Heart right ventricle (tissue), 16 donors: ENCODE measurements around the gene APPBP2. TPM values are rescaled to one million over a fixed set of nuclear protein-coding genes. Genes with fewer than 3 reads are reported as not detected.

Source experiments
- ATAC-seq, 8 donors: fragments of 200-7000 bp; cut with Tn5 transposase; one replicate each; pipeline ENCODE4 v1.9.1; 2020; ENCODE audit warnings: mild to moderate bottlenecking in 8 of 8, moderate library complexity in 8 of 8, moderate number of reproducible peaks in 1 of 8
- DNase-seq, 2 donors: peaks; one replicate each; pipeline ENCODE4 v3.0.0-alpha.2; 2020
- H3K27ac ChIP-seq, 10 donors: fragments of 200-600 bp; sonication (generic) in 2 of 10; one replicate each; pipeline versions ENCODE4 v1.5.0 to v1.8.0; 2020 to 2022; ENCODE audit warnings: mild to moderate bottlenecking in 3 of 10
- H3K27me3 ChIP-seq, 7 donors: fragments of 200-600 bp; one replicate each; pipeline ENCODE4 v1.8.0; 2021 to 2022; ENCODE audit warnings: mild to moderate bottlenecking in 2 of 7
- H3K36me3 ChIP-seq, 9 donors: fragments of 200-600 bp; sonication (generic) in 1 of 9; one replicate each; pipeline versions ENCODE4 v1.5.0 to v1.8.0; 2020 to 2022; ENCODE audit warnings: mild to moderate bottlenecking in 2 of 9
- H3K4me1 ChIP-seq, 9 donors: fragments of 200-600 bp; sonication (generic) in 1 of 9; one replicate each; pipeline versions ENCODE4 v1.5.0 to v1.8.0; 2020 to 2022; ENCODE audit warnings: mild to moderate bottlenecking in 4 of 9
- H3K4me3 ChIP-seq, 10 donors: fragments of 200-600 bp; sonication (generic) in 2 of 10; one replicate each; pipeline versions ENCODE4 v1.5.0 to v1.8.0; 2020 to 2022; ENCODE audit warnings: mild to moderate bottlenecking in 7 of 10, moderate library complexity in 2 of 10
- H3K9me3 ChIP-seq, 11 donors: fragments of 200-600 bp in 10 of 11; sonication (generic) in 2 of 11; one replicate each; pipeline versions ENCODE4 v1.5.0 to v1.8.0; 2013 to 2022; ENCODE audit warnings: mild to moderate bottlenecking in 2 of 11, control low read depth in 1 of 11, moderate library complexity in 1 of 11
- CTCF ChIP-seq, 9 donors: fragments of 200-600 bp; sonication (generic) in 2 of 9; IDR thresholded peaks; one replicate each; pipeline versions ENCODE4 v1.5.0 to v1.8.0; 2021 to 2022; ENCODE audit warnings: antibody characterized with exemption in 9 of 9, mild to moderate bottlenecking in 5 of 9, moderate library complexity in 1 of 9
- WGBS, 2 donors: extraction: QIAGEN DNeasy Blood & Tissue Kit; methylation state at CpG; one replicate each; pipeline ENCODE4 v1.1.7; 2013; ENCODE audit warnings: inconsistent platforms in 1 of 2; 5-methylcytosine and 5-hydroxymethylcytosine counted together
- intact Hi-C, 10 donors: fragments of 100-400 bp; cut with DNase I; formaldehyde crosslinking; loops; one replicate each; pipeline versions ENCODE4 v1.11.1 to v1.14.2; 2022
- polyA plus RNA-seq, 2 donors: library from polyadenylated mRNA; stranded (reverse); fragments of 200-250 nt; gene quantifications; one replicate each; pipeline ENCODE4 v1.2.3, GENCODE V29; 2013
- total RNA-seq, 10 donors: library from RNA; stranded (reverse); fragmentation: NEBNext Ultra II Directional in 3 of 10; extraction: Animal tissue kit (Norgen Biotek cat#: 25700) in 3 of 10; gene quantifications; one replicate each; pipeline versions ENCODE4 v1.2.1 to v1.2.4, GENCODE V29; 2021 to 2023
- donor health status: Arrhythmogenic right ventricular cardiomyopathy.
- donor health status: ischemic (EF 13 %, LVEDD 7.1; RV severe dilation, severe dysfunction).
- donor health status: healthy with polysubstance abuse.
- donor health status: DM: no; HTN: yes; CAD: no.
- donor health status: DM: no; HTN: no; CAD: no.
- donor health status: ischemic (EF 25% LVEDD 6.9; RV normal size, moderate dysfunction).
- donor health status: ischemic (EF 25% LVEDD 5.7; RV mildly dilated, moderate dysfunction).
- donor health status: healthy.
- donor health status: DM: yes; HTN: yes; CAD: no.
- donor health status: Ischemic cardiomyopathy.
- donor health status: ischemic (EF 35%, LVEDD 5.7; RV mildly dilated, moderate dysfunction).
- donor health status: nonischemic (EF 11% LVEDD 7.7; RV severe dilation, severe dysfunction).
- donor health status: DM: yes; HTN: yes; CAD: no.
- donor health status: PGD.
- donor health status: ischemic (EF 29% LVEDD 5.4; RV normal size, mild dysfunction).
- donor health status: nonischemic (EF 23%, LVEDD 6.1; RV moderate dilation, normal function).

The APPBP2 gene
- total and polyA plus RNA-seq, 12 donors = 4.6 to 22.8 (median 17.2) TPM

DNA sequence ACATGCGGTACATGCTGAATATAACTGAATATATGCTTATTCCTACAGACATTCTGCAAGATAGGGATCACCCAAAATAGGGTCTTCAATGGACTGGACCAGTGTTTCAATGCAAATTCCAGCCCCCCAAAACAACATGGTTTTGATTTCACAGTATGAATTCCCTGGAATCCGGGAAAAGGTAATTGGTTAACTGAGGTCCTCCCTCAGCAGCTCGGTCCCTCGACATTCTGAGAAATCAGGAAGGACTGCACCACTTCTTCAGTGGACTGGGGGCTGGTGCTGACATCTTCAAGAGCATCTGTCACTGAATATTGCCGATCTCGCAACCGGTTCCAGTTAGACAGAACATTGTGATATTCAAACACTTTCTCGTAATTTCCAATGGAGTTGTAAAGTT lies 78.7 kb downstream of the APPBP2 start:
- intact Hi-C loops = loop anchor here in 1 of 10 donors (10.0 kb wide), 1 partner anchor 533 kb away; no protein-coding TSS in a partner anchor
- no peak for DNase-seq
- ATAC-seq = no peak
- 69 to 85% methylated on average over 8 of the region's 8 CpGs for WGBS, 2 donors
- Histone ChIP-seq H3K27me3 (no peaks in the 10 kb centered on the region), H3K4me1 (peaks cover 0 to 14% (median 1%) of the 10 kb centered on the region in 9 donors), H3K36me3 (peaks cover 0 to 89% (median 31%) of the 10 kb centered on the region in 9 donors), H3K9me3 (no peaks in the 10 kb centered on the region), H3K27ac (no peak overlapping the region), H3K4me3 (no peak overlapping the region)
- no peak for TF ChIP-seq CTCF (IDR thresholded peaks at IDR 0.05)

DNA sequence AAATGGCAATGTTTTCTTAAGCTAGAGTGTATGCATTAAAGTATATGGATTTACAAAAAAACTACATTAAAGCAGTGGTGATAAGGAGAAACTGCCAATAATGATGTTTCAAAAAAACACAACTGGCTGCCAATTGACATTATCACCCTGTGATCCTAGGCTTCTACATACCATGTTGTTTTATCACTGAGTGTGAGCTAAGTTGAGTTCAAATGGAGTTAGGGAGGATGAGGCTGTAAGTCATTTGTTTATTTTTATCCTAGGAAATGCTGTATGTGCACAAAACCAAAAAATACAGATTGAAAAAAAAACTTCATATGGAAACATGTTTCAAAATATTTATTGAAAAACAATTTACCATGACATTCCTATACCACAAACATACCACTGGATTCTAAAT lies 80.9 kb downstream of the APPBP2 start:
- Histone ChIP-seq H3K36me3 (peaks cover 0 to 66% (median 16%) of the 10 kb centered on the region in 9 donors), H3K4me3 (no peak overlapping the region), H3K4me1 (peaks cover 0 to 23% (median 5%) of the 10 kb centered on the region in 9 donors), H3K9me3 (no peaks in the 10 kb centered on the region), H3K27me3 (no peaks in the 10 kb centered on the region), H3K27ac (no peak overlapping the region)
- ATAC-seq (no peak), DNase-seq (no peak)
- intact Hi-C loops = loop anchor here in 1 of 10 donors (10.0 kb wide), 1 partner anchor 530 kb away; no protein-coding TSS in a partner anchor
- TF ChIP-seq CTCF (IDR thresholded peaks at IDR 0.05) = no peak

- no peak overlapping the region for H3K4me3 ChIP-seq
Measured at GRCh38 chr17:60443713-60444112, 82.3 kb downstream of the APPBP2 start.

More at GRCh38 chr17:60443713-60444112, 82.3 kb downstream of the APPBP2 start:
- peaks cover 0 to 1% (median 0%) of the 10 kb centered on the region in 7 donors for H3K27me3 ChIP-seq
- no peaks in the 10 kb centered on the region for H3K9me3 ChIP-seq
- no peak for TF ChIP-seq CTCF (IDR thresholded peaks at IDR 0.05)
- intact Hi-C loops = loop anchor here in 1 of 10 donors (10.0 kb wide), 1 partner anchor 529 kb away; no protein-coding TSS in a partner anchor
- 79 to 87% methylated on average over 6 of the region's 6 CpGs for WGBS, 2 donors
- H3K4me1 ChIP-seq = peaks cover 0 to 29% (median 5%) of the 10 kb centered on the region in 9 donors
- H3K27ac ChIP-seq = no peak overlapping the region
- ATAC-seq (no peak), DNase-seq (no peak)
- H3K36me3 ChIP-seq = peaks cover 0 to 52% (median 10%) of the 10 kb centered on the region in 9 donors
